SH-SY5Y (cell line): ENCODE data around the gene TLX2.

Experiments
- GATA2 ChIP-seq: IDR thresholded peaks from 2 replicates; pipeline ENCODE4 v1.6.1; 2011; ENCODE audit warnings: mild to moderate bottlenecking, low read depth, low read length
- GATA3 ChIP-seq: IDR thresholded peaks from 2 replicates; pipeline ENCODE4 v1.6.1; 2011; ENCODE audit warnings: low read depth, mild to moderate bottlenecking, low read length, moderate library complexity

The TLX2 gene

GRCh38 chr2:74514368-74515270 lies at the start of gene TLX2:
Gene TLX2 (plus strand): TSS chr2:74514450. CDS start chr2:74514807, 357 bp downstream.
- TF ChIP-seq GATA2 (no peak; the same call in 1 of the 2 replicates), GATA3 (no peak)

GRCh38 chr2:74471332-74472065 lies 42.8 kb upstream of the TLX2 start:
- no peak for TF ChIP-seq GATA2
- TF ChIP-seq GATA3: no peak

GRCh38 chr2:74472086-74472944 lies 41.9 kb upstream of the TLX2 start, which contains the start of gene MRPL53:
Gene MRPL53 (minus strand): TSS chr2:74472680. CDS start chr2:74472660, 20 bp downstream.
- TF ChIP-seq GATA2: peak; percentile 17; the same call in 1 of the 2 replicates
- TF ChIP-seq GATA3: no peak

- TF ChIP-seq GATA3 (no peak), GATA2 (no peak)
These were observed 41.3 kb upstream of the TLX2 start for GRCh38 chr2:74472945-74473258.

GRCh38 chr2:74474481-74474880 lies 39.8 kb upstream of the TLX2 start:
- TF ChIP-seq GATA3 (no peak), GATA2 (no peak)

- TF ChIP-seq GATA3 (no peak), GATA2 (no peak)
These were observed 39.4 kb upstream of the TLX2 start for GRCh38 chr2:74474899-74475298.

GRCh38 chr2:74481431-74481830 lies 32.8 kb upstream of the TLX2 start:
- TF ChIP-seq GATA3 (no peak), GATA2 (no peak)

- TF ChIP-seq GATA2 (no peak), GATA3 (no peak)
These were observed 32.1 kb upstream of the TLX2 start for GRCh38 chr2:74481961-74482800.

- 0 out of 2 replicates have a peak, but pooled peaks have one; percentile 30 for TF ChIP-seq GATA2
- no peak for TF ChIP-seq GATA3
These were observed 31.2 kb upstream of the TLX2 start, which contains the start of the genes CCDC142 and TTC31 for GRCh38 chr2:74482801-74483674. Gene CCDC142 (minus strand): TSS chr2:74482998. CDS start chr2:74482837, 161 bp downstream. Gene TTC31 (plus strand): TSS chr2:74483081. CDS start chr2:74483096, 15 bp downstream.

- TF ChIP-seq GATA3 (no peak), GATA2 (no peak)
These were observed 28.1 kb upstream of the TLX2 start for GRCh38 chr2:74486141-74486540.

GRCh38 chr2:74488643-74489481 lies 25.4 kb upstream of the TLX2 start:
- TF ChIP-seq GATA2: no peak
- no peak for TF ChIP-seq GATA3

- TF ChIP-seq GATA2 (no peak), GATA3 (no peak)
These were observed 24.3 kb upstream of the TLX2 start for GRCh38 chr2:74489906-74490305.
